HFFc6 (cell line): ENCODE results near the gene NHSL2. TPM values are rescaled to one million over a fixed set of nuclear protein-coding genes. Genes with fewer than 3 reads are reported as not detected.
A peak's percentile ranks its signal among the peaks of the same experiment; 100 is the strongest.

Experiments used
- DNase-seq: peaks from one replicate; pipeline ENCODE4 v3.0.0-alpha.2; 2018
- H3K27ac Mint-ChIP-seq: 2 replicates; pipeline ENCODE4 v1.8.0; 2020; ENCODE audit warnings: mild to moderate bottlenecking, mixed read lengths
- H3K27me3 Mint-ChIP-seq: 2 replicates; pipeline ENCODE4 v1.8.0; 2021; ENCODE audit warnings: mild to moderate bottlenecking, moderate library complexity, mixed read lengths; ENCODE audit not compliant: insufficient read depth
- H3K36me3 Mint-ChIP-seq: 2 replicates; pipeline ENCODE4 v1.8.0; 2021; ENCODE audit warnings: low read depth, mixed read lengths
- H3K4me1 Mint-ChIP-seq: 2 replicates; pipeline ENCODE4 v1.8.0; 2020; ENCODE audit warnings: low read depth, mixed read lengths
- H3K4me3 Mint-ChIP-seq: 2 replicates; pipeline ENCODE4 v1.8.0; 2020; ENCODE audit warnings: mild to moderate bottlenecking, moderate library complexity, mixed read lengths
- H3K9me3 Mint-ChIP-seq: 2 replicates; pipeline ENCODE4 v1.8.0; 2020; ENCODE audit warnings: mild to moderate bottlenecking, mixed read lengths
- total RNA-seq, 6 experiments: library from RNA; stranded (reverse); fragmentation: NEBNext Ultra II Directional; extraction: Animal tissue kit (Norgen Biotek cat#: 25700); gene quantifications; 2 replicates in 1 of 6; 3 replicates in 5 of 6; pipeline ENCODE4 v1.2.3, GENCODE V29; 2021
- TF ChIP-seq, protein P1 (sequence below): fragments of 200-600 bp; sonication (generic); IDR thresholded peaks from 2 replicates; pipeline ENCODE4 v1.5.0; 2021; ENCODE audit warnings: antibody characterized with exemption, mild to moderate bottlenecking

The NHSL2 gene
- total RNA-seq, 6 experiments from 2014 or later = 0.28 to 1.1 (median 0.52) TPM

DNA sequence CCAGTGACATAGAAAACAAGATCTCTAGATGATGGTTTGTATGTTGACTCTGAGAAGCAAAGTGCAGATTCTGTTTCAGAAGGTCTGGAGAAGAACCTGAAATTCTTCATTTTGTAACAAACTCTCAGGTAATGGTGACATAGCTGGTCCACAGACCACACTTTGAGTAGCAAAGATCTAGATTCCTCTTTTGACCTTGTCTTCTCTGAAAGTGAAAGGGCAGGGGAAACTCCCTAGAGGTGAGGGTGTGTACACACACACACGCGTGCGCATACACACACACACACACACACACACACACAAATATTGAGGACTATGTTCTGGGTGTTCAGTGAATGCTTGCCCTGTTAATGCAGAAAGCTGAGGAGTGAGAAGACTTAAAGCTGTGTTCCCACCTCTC, 110.1 kb downstream of the NHSL2 start:
- no peak for DNase-seq
- Mint-ChIP-seq H3K4me1 (peaks cover 5% of the 10 kb centered on the region; the same call in 1 of the 2 replicates), H3K9me3 (no peaks in the 10 kb centered on the region), H3K27me3 (peaks cover 5% of the 10 kb centered on the region), H3K4me3 (no peak overlapping the region), H3K27ac (no peak overlapping the region), H3K36me3 (no peaks in the 10 kb centered on the region)
- TF ChIP-seq, protein P1, sequence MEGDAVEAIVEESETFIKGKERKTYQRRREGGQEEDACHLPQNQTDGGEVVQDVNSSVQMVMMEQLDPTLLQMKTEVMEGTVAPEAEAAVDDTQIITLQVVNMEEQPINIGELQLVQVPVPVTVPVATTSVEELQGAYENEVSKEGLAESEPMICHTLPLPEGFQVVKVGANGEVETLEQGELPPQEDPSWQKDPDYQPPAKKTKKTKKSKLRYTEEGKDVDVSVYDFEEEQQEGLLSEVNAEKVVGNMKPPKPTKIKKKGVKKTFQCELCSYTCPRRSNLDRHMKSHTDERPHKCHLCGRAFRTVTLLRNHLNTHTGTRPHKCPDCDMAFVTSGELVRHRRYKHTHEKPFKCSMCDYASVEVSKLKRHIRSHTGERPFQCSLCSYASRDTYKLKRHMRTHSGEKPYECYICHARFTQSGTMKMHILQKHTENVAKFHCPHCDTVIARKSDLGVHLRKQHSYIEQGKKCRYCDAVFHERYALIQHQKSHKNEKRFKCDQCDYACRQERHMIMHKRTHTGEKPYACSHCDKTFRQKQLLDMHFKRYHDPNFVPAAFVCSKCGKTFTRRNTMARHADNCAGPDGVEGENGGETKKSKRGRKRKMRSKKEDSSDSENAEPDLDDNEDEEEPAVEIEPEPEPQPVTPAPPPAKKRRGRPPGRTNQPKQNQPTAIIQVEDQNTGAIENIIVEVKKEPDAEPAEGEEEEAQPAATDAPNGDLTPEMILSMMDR = no peak

DNA sequence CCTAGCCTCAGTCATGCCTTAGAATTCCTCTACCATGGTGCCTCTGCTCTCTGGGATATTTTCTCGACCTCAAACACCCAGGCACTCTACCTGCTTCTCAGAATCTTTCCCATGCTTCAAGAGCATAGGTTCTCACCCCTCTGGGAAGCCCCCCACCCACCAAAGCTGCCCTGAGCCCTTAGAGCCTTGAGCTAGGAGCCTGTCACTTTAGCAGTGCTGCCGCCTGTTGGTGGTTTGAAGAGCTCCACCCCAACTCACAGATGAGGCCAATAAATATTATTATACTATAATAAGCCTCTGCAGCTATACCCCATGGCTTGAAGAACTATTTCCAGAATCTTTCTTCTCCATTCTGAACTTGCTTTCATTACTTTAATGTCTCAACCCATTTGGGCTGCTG, 111.3 kb downstream of the NHSL2 start:
- peaks cover 2% of the 10 kb centered on the region for H3K27me3 Mint-ChIP-seq
- DNase-seq = no peak
- H3K36me3 Mint-ChIP-seq = no peaks in the 10 kb centered on the region
- H3K9me3 Mint-ChIP-seq = no peaks in the 10 kb centered on the region
- H3K4me3 Mint-ChIP-seq = no peak overlapping the region
- TF ChIP-seq, protein P1 = peak; percentile 73
- no peak overlapping the region for H3K27ac Mint-ChIP-seq
- peaks cover 12% of the 10 kb centered on the region for H3K4me1 Mint-ChIP-seq

DNA sequence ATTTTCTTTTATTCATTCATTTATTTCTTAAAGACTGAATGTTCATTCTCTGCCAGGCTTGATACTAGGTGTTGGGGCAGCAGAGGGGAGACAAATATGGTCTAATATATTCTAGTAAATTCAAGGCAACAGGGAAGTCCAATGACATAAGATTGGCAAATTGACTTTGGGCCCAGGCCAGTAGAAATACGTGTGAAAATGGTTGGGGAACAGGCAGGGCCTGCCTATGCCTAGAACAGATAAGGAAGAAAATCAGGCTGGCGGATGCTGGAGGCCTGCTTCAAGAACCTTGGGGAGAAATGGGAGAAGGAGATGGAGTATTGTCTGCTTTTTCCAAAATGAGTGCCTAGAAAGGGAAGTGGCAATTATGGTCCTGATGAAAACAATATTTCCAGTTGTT, 112.4 kb downstream of the NHSL2 start:
- no peak overlapping the region for H3K27ac Mint-ChIP-seq
- H3K27me3 Mint-ChIP-seq = peaks cover 2% of the 10 kb centered on the region
- TF ChIP-seq, protein P1 = no peak

DNA sequence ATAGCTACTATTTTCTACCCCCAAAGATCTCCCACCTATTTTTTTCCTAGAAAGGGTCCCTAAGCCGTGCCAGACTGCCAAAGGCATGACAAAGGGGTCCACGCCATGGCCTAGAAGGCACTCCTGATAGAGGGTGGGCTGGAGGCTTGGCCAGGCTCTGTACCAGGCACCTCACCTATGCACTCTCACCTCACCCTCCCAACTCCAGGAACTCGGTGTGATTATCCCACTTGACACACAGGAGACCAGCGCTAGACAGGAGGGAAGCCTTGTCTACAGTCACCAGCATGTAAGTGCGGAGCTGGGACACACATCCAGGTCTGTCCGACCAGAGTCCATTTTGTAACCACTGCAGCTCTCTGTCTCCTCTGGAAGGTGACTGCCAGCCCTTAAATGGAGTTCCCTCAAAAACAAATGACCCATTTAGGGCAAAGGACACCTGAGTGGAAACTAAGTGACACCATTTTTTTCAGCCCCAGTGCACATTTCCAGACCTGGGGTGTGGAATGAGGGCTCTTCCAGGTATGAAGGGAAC, 114.7 kb downstream of the NHSL2 start:
- peaks cover 2% of the 10 kb centered on the region for H3K27me3 Mint-ChIP-seq
- no peaks in the 10 kb centered on the region for H3K36me3 Mint-ChIP-seq
- TF ChIP-seq, protein P1 = no peak
- no peak overlapping the region for H3K4me3 Mint-ChIP-seq
- H3K27ac Mint-ChIP-seq = no peak overlapping the region
- no peak for DNase-seq
- H3K4me1 Mint-ChIP-seq = peaks cover 39% of the 10 kb centered on the region
- H3K9me3 Mint-ChIP-seq = no peaks in the 10 kb centered on the region

More for the DNA sequence above, 112.4 kb downstream of the NHSL2 start:
- H3K9me3 Mint-ChIP-seq = no peaks in the 10 kb centered on the region
- no peak overlapping the region for H3K4me3 Mint-ChIP-seq
- no peak for DNase-seq
- peaks cover 23% of the 10 kb centered on the region for H3K4me1 Mint-ChIP-seq
- no peaks in the 10 kb centered on the region for H3K36me3 Mint-ChIP-seq

DNA sequence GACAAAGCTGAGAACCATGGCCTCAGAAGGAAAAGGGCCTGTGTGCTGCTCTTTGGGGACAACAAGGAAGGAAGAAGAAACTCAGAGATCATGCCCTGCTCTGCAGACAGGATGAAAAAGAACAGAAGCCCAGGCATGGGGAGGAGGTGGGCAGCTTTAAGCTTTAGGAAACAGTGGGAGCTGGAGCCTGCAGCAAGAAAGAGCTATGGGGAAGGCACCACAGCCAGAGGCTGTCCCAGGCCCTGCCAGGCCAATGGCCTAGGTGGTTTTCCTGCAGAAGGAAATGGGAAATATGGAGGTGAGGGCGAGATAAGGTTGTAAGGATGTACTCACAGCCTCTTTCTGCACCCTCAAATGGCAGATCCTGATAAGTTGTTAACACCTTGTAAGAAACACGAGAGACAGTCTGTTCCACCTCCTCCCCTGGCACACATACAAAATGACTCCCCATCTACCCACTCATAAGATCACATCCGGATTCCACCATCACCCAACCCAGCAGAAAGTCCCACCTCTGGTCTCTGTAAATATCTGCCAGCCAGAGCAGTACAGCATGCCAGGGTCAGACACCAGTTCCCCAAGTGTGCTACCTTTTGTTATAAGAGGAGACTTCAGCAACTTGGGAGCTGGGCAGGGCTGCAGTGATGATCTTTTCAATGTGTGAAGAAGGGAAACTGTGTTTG, 115.8 kb downstream of the NHSL2 start:
- H3K36me3 Mint-ChIP-seq = no peaks in the 10 kb centered on the region
- peaks cover 2% of the 10 kb centered on the region for H3K27me3 Mint-ChIP-seq
- DNase-seq = no peak
- H3K27ac Mint-ChIP-seq = no peak overlapping the region
- no peaks in the 10 kb centered on the region for H3K9me3 Mint-ChIP-seq
- TF ChIP-seq, protein P1 = no peak
- no peak overlapping the region for H3K4me3 Mint-ChIP-seq
- H3K4me1 Mint-ChIP-seq = peaks cover 47% of the 10 kb centered on the region
